Transverse colon (tissue), 4 donors: ENCODE results near the gene PRR23A.

Source experiments
- CTCF ChIP-seq, 5 experiments: fragments of 200-600 bp in 3 of 5; fragments of 450-650 bp in 2 of 5; sonication (generic) in 3 of 5; IDR thresholded peaks; 1 replicate in 2 of 5; 2 replicates in 3 of 5; pipeline ENCODE4 v1.5.1; 2016 to 2017; ENCODE audit warnings: antibody characterized with exemption in 5 of 5, inconsistent platforms in 3 of 5, mild to moderate bottlenecking in 2 of 5, moderate library complexity in 1 of 5
- EP300 ChIP-seq: sonication (generic); formaldehyde crosslinking; IDR thresholded peaks from one replicate; pipeline ENCODE4 v1.6.1; 2017; ENCODE audit warnings: antibody characterized with exemption, low read depth
- POLR2A ChIP-seq: fragments of 450-650 bp; IDR thresholded peaks from one replicate; pipeline ENCODE4 v1.6.1; 2016; ENCODE audit warnings: antibody characterized with exemption, mild to moderate bottlenecking, moderate library complexity
- POLR2AphosphoS5 ChIP-seq, 3 donors: sonication (generic); formaldehyde crosslinking; IDR thresholded peaks; one replicate each; pipeline ENCODE4 v1.6.1; 2016; ENCODE audit warnings: antibody characterized with exemption in 3 of 3

DNA sequence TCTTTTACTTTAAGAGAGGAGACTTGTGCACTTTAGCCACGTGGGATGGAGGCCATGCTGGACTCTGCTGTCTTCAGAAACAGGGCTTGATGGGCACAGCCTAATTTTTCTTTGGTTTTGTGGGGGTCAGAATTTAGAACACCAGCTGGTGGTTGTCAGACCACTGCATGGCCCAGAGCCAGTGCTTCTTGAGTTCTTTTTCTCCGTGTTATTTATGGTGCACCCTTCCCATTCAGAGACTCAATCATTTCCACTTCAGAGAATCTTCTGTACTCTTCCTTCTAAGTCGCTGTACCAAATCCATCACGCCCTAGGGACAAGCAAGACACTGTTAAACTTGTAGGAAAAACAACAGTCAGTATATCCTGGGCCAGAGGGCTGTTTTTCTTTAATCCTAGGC is 20.1 kb downstream of the PRR23A start:
- TF ChIP-seq CTCF (IDR thresholded peaks at IDR 0.05): no peak
- no peak for TF ChIP-seq POLR2A
- no peak for TF ChIP-seq EP300
- no peak for TF ChIP-seq POLR2AphosphoS5 (IDR thresholded peaks at IDR 0.05)
